K562 (cell line): ENCODE data around the gene AAMDC. TPM values are rescaled to one million over a fixed set of nuclear protein-coding genes. Genes with fewer than 3 reads are reported as not detected.

Experiments
- ATAC-seq: fragments of 200-7000 bp; cut with Tn5 transposase; 3 replicates; pipeline ENCODE4 v1.9.1; 2020; ENCODE audit warnings: moderate library complexity
- BruUV-seq: library from RNA; stranded (reverse); fragments of 400-500 nt; replicated peaks from 2 replicates; lab custom pipeline; 2021; lab: Mats Ljungman, UMichigan
- CTCF ChIA-PET: fragments of 300-600 bp; formaldehyde crosslinking; extraction: SDS; loops from one replicate; lab custom pipeline; 2021; ENCODE audit warnings: low intra/inter-chr PET ratio; lab: Yijun Ruan, JAX
- POLR2A ChIA-PET: fragments of 300-600, 350-650 bp; sonication (Branson Sonifier 250); formaldehyde crosslinking; extraction: SDS; loops from one replicate; lab custom pipeline; 2021; ENCODE audit warnings: antibody characterized with exemption, inconsistent platforms; lab: Yijun Ruan, JAX
- DNase-seq, 4 experiments: peaks; one replicate each; pipeline versions ENCODE4 v3.0.0 to v3.0.0-alpha.2; 2011 to 2018; ENCODE audit warnings: low spot score in 3 of 4, mixed read lengths in 3 of 4; ENCODE audit errors: extremely low read depth in 1 of 4
- FAIRE-seq: peaks from 2 replicates; lab custom pipeline; 2011; peaks lifted over from hg19 to GRCh38; lab: Jason Lieb, UNC
- H2AFZ ChIP-seq: 2 replicates; pipeline ENCODE4 v1.6.0; 2011; ENCODE audit warnings: low read depth, low read length, control low read depth, inconsistent platforms
- H3K27ac ChIP-seq: fragments of 200-600 bp; 3 replicates; pipeline ENCODE4 v1.8.0; 2011; ENCODE audit warnings: low read depth, mild to moderate bottlenecking, control low read depth, inconsistent platforms, low read length, moderate library complexity, mixed read lengths; ENCODE audit errors: extremely low read depth
- H3K27me3 ChIP-seq, 2 experiments: fragments of 300-600 bp in 1 of 2; 2 replicates in 1 of 2; 3 replicates in 1 of 2; pipeline versions ENCODE4 v1.6.0 to v1.8.0; 2011; ENCODE audit warnings: inconsistent platforms in 2 of 2, low read length in 2 of 2, mild to moderate bottlenecking in 1 of 2, mixed read lengths in 1 of 2, moderate library complexity in 1 of 2; ENCODE audit not compliant: control insufficient read depth in 2 of 2, insufficient read depth in 2 of 2
- H3K36me3 ChIP-seq: fragments of 300-600 bp; 3 replicates; pipeline ENCODE4 v1.8.0; 2011; ENCODE audit warnings: mild to moderate bottlenecking, low read length, inconsistent platforms; ENCODE audit not compliant: control insufficient read depth, insufficient read depth
- H3K4me1 ChIP-seq, 2 experiments: fragments of 200-600 bp in 1 of 2; replicated peaks in 1 of 2; 2 replicates in 1 of 2; 3 replicates in 1 of 2; pipeline versions ENCODE4 v1.5.1 to v1.8.0; 2011; ENCODE audit warnings: inconsistent platforms in 2 of 2, low read length in 2 of 2, mild to moderate bottlenecking in 1 of 2, mixed read lengths in 1 of 2, moderate library complexity in 1 of 2; ENCODE audit not compliant: control insufficient read depth in 2 of 2, insufficient read depth in 2 of 2
- H3K4me2 ChIP-seq: 2 replicates; pipeline ENCODE4 v1.6.1; 2011; ENCODE audit warnings: low read length, control low read depth, inconsistent platforms, mixed read lengths; ENCODE audit not compliant: insufficient read depth
- H3K4me3 ChIP-seq: fragments of 200-600 bp; sonication (generic), shearing (Covaris generic); 2 replicates; pipeline ENCODE4 v1.5.1; 2016; ENCODE audit warnings: control low read depth, inconsistent platforms
- H3K79me2 ChIP-seq: fragments of 200-600 bp; 3 replicates; pipeline ENCODE4 v1.8.0; 2011; ENCODE audit warnings: low read length, inconsistent platforms; ENCODE audit not compliant: control insufficient read depth, insufficient read depth
- H3K9ac ChIP-seq, 2 experiments: 2 replicates each; pipeline versions ENCODE4 v1.6.0 to v1.6.1; 2011; ENCODE audit warnings: low read depth in 2 of 2, low read length in 2 of 2, control low read depth in 1 of 2, inconsistent platforms in 1 of 2, mild to moderate bottlenecking in 1 of 2, mixed read lengths in 1 of 2; ENCODE audit not compliant: insufficient read depth in 1 of 2
- H3K9me1 ChIP-seq: one replicate; pipeline ENCODE4 v1.6.0; 2011; ENCODE audit warnings: inconsistent platforms, mild to moderate bottlenecking, low read length, moderate library complexity; ENCODE audit not compliant: control insufficient read depth, insufficient read depth
- H3K9me3 ChIP-seq: replicated peaks from 2 replicates; pipeline ENCODE4 v1.5.1; 2011; ENCODE audit warnings: low read depth, low read length, inconsistent platforms; ENCODE audit not compliant: control insufficient read depth, insufficient read depth
- H4K20me1 ChIP-seq: replicated peaks from 2 replicates; pipeline ENCODE4 v1.6.1; 2011; ENCODE audit warnings: low read length, inconsistent platforms, mixed read lengths; ENCODE audit not compliant: control insufficient read depth, insufficient read depth
- ARID3B ChIP-seq: fragments of 250-450 bp; sonication (Bioruptor Pico); IDR thresholded peaks from 2 replicates; pipeline ENCODE4 v1.4.0; 2020; ENCODE audit warnings: borderline replicate concordance
- CBFA2T3 ChIP-seq: fragments of 450-650 bp; IDR thresholded peaks from 2 replicates; pipeline ENCODE4 v1.6.1; 2017
- CEBPG ChIP-seq, 3 experiments: fragments of 200-800 bp in 1 of 3; sonication (Bioruptor generic) in 1 of 3; sonication (generic) in 1 of 3; formaldehyde crosslinking in 1 of 3; IDR thresholded peaks in 2 of 3; conservative IDR thresholded peaks in 1 of 3; 2 replicates each; pipeline versions ENCODE4 v1.6.1 to v1.8.0; 2016 to 2022; ENCODE audit warnings: missing compliant biosample characterization in 2 of 3, missing genetic modification characterization in 2 of 3, mild to moderate bottlenecking in 1 of 3, missing genetic modification reagents in 1 of 3
- DACH1 ChIP-seq: fragments of 450-650 bp; IDR thresholded peaks from 2 replicates; pipeline ENCODE4 v1.6.1; 2018; ENCODE audit not compliant: partially characterized antibody
- EP300 ChIP-seq: IDR thresholded peaks from 2 replicates; pipeline ENCODE4 v1.6.1; 2012; ENCODE audit warnings: low read length, improper control_type of control experiment
- KLF10 ChIP-seq: fragments of 250-450 bp; sonication (Bioruptor Pico); IDR thresholded peaks from 2 replicates; pipeline ENCODE4 v1.6.1; 2021; ENCODE audit warnings: matching md5 sums
- KLF6 ChIP-seq: fragments of 250-450 bp; sonication (Bioruptor Pico); IDR thresholded peaks from 2 replicates; pipeline ENCODE4 v1.4.0; 2020; ENCODE audit warnings: mild to moderate bottlenecking, moderate library complexity, borderline replicate concordance
- SETDB1 ChIP-seq: IDR thresholded peaks from one replicate; pipeline ENCODE4 v1.6.1; 2012; ENCODE audit warnings: low read length, control low read depth, inconsistent platforms
- SMAD4 ChIP-seq: fragments of 250-450 bp; sonication (Bioruptor Pico); conservative IDR thresholded peaks from 2 replicates; pipeline ENCODE4 v1.8.0; 2021; ENCODE audit warnings: inconsistent platforms, mild to moderate bottlenecking, moderate library complexity
- ZC3H8 ChIP-seq: fragments of 450-650 bp; IDR thresholded peaks from 2 replicates; pipeline ENCODE4 v1.6.1; 2017
- ZNF12 ChIP-seq: sonication (generic); formaldehyde crosslinking; IDR thresholded peaks from 2 replicates; pipeline ENCODE4 v1.4.0; 2020; ENCODE audit warnings: mild to moderate bottlenecking, missing genetic modification reagents
- ZNF583 ChIP-seq: fragments of 250-450 bp; sonication (Bioruptor Pico); IDR thresholded peaks from 2 replicates; pipeline ENCODE4 v1.4.0; 2020
- ZSCAN29 ChIP-seq: fragments of 450-650 bp; IDR thresholded peaks from 2 replicates; pipeline ENCODE4 v1.6.1; 2017
- WGBS: fragments of 100-300 bp; shearing (Covaris generic); methylation state at CpG from one replicate; pipeline ENCODE4 v1.1.6; 2016; ENCODE audit warnings: low coverage, mixed read lengths; ENCODE audit not compliant: insufficient coverage; ENCODE audit errors: missing lambda C conversion rate; 5-methylcytosine and 5-hydroxymethylcytosine counted together
- in situ Hi-C: fragments of 300-500 bp; cut with MboI; formaldehyde crosslinking; loops from 4 replicates; pipeline ENCODE4 v1.15.0; 2018; ENCODE audit warnings: inconsistent platforms, mixed read lengths
- intact Hi-C: fragments of 100-400 bp; cut with micrococcal nuclease; formaldehyde crosslinking; loops from 2 replicates; pipeline ENCODE4 v1.14.2; 2022
- polyA plus RNA-seq, 8 experiments: library from polyadenylated mRNA; depleted of rRNA in 4 of 8; stranded (reverse) in 5 of 8; unstranded in 3 of 8; fragments of >200 nt; fragmentation: Nextera tagmentation in 2 of 8; fragmentation: Illumina TruSeq in 1 of 8; extraction: Ambion mirVana in 2 of 8; extraction: Trizol in 1 of 8; gene quantifications; 2 replicates each; pipeline versions ENCODE4 v1.2.1 to v1.2.3, GENCODE V29; 2011 to 2014; ENCODE audit warnings: inconsistent platforms in 1 of 8, missing spikeins in 1 of 8
- total RNA-seq, 7 experiments: library from RNA; depleted of rRNA in 6 of 7; stranded (reverse); fragments of >200 nt in 6 of 7; fragmentation: Illumina TruSeq in 2 of 7; extraction: Trizol in 2 of 7; gene quantifications; 2 replicates each; pipeline versions ENCODE4 v1.2.1 to v1.2.3, GENCODE V29; 2011 to 2021; ENCODE audit warnings: low replicate concordance in 1 of 7
- TF ChIP-seq, protein P1 (sequence below): IDR thresholded peaks from 2 replicates; pipeline ENCODE4 v1.6.1; 2014; ENCODE audit warnings: antibody characterized with exemption
- TF ChIP-seq, protein P2 (sequence below): fragments of 450-650 bp; IDR thresholded peaks from 2 replicates; pipeline ENCODE4 v1.6.1; 2018; ENCODE audit not compliant: partially characterized antibody
- TF ChIP-seq, protein P3 (sequence below), 2 experiments: fragments of 450-650 bp in 1 of 2; sonication (generic) in 1 of 2; formaldehyde crosslinking in 1 of 2; IDR thresholded peaks in 1 of 2; conservative IDR thresholded peaks in 1 of 2; 2 replicates each; pipeline versions ENCODE4 v1.6.1 to v1.8.1; 2016 to 2023; ENCODE audit warnings: mild to moderate bottlenecking in 2 of 2, moderate library complexity in 2 of 2, inconsistent platforms in 1 of 2, missing genetic modification reagents in 1 of 2

The AAMDC gene
- total and polyA plus RNA-seq, 9 of the 15 experiments (the other 6 are each of a cell fraction or from before 2014, with no cell fraction given): 10.4 to 40.6 (median 15.6) TPM

DNA sequence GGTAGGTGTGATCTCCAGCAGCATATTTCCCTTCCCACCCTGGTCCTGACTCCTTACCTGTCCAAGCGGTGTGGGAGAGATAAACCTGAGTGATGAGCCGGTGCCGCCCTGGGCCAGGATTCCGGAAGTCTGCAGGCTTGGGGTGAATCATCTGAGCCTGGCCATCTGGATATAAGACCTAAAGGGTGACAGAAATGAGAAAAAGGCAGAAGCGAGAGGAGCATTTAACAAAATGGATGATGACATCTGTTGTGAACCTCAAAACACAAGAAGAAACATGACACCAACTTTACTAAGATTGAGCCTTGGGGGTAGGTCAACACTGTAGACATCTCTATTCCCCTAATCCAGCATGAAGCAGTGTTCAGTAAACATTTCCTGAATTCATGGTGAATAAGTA lies 62.8 kb downstream of the AAMDC start:
- ChIA-PET POLR2A (no interaction called here), CTCF (no interaction called here)
- Histone ChIP-seq H3K9me1 (no peaks in the 10 kb centered on the region), H3K4me2 (no peak overlapping the region; the same call in 1 of the 2 replicates), H2AFZ (no peak overlapping the region), H3K27me3 (no peaks in the 10 kb centered on the region), H3K9me3 (no peaks in the 10 kb centered on the region), H3K4me3 (no peak overlapping the region), H3K4me1 (peaks cover 0 to 3% of the 10 kb centered on the region in 2 experiments; a peak in 2 of 5 replicates), H3K79me2 (no peaks in the 10 kb centered on the region), H3K27ac (no peak overlapping the region), H3K9ac (no peak overlapping the region), H4K20me1 (no peaks in the 10 kb centered on the region; the same call in 1 of the 2 replicates), H3K36me3 (peaks cover 45% of the 10 kb centered on the region; the same call in 2 of the 3 replicates)
- intact Hi-C loops (no loop called here), in situ Hi-C loops (no loop called here)
- no peak for FAIRE-seq
- ATAC-seq: peak; percentile 47; the same call in 2 of the 3 replicates
- 55% methylated on average over 5 of the region's 5 CpGs for WGBS
- DNase-seq: peak in 1 of 4 experiments; percentile 20
- BruUV-seq: no TSS peak
- no peak for TF ChIP-seq EP300
- TF ChIP-seq DACH1: no peak
- TF ChIP-seq, protein P1, sequence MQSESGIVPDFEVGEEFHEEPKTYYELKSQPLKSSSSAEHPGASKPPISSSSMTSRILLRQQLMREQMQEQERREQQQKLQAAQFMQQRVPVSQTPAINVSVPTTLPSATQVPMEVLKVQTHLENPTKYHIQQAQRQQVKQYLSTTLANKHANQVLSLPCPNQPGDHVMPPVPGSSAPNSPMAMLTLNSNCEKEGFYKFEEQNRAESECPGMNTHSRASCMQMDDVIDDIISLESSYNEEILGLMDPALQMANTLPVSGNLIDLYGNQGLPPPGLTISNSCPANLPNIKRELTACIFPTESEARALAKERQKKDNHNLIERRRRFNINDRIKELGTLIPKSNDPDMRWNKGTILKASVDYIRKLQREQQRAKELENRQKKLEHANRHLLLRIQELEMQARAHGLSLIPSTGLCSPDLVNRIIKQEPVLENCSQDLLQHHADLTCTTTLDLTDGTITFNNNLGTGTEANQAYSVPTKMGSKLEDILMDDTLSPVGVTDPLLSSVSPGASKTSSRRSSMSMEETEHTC: no peak
- TF ChIP-seq CBFA2T3: no peak
- TF ChIP-seq ARID3B (CRISPR knock-in tag): no peak
- TF ChIP-seq KLF10: no peak
- TF ChIP-seq ZSCAN29: no peak
- TF ChIP-seq, protein P2, sequence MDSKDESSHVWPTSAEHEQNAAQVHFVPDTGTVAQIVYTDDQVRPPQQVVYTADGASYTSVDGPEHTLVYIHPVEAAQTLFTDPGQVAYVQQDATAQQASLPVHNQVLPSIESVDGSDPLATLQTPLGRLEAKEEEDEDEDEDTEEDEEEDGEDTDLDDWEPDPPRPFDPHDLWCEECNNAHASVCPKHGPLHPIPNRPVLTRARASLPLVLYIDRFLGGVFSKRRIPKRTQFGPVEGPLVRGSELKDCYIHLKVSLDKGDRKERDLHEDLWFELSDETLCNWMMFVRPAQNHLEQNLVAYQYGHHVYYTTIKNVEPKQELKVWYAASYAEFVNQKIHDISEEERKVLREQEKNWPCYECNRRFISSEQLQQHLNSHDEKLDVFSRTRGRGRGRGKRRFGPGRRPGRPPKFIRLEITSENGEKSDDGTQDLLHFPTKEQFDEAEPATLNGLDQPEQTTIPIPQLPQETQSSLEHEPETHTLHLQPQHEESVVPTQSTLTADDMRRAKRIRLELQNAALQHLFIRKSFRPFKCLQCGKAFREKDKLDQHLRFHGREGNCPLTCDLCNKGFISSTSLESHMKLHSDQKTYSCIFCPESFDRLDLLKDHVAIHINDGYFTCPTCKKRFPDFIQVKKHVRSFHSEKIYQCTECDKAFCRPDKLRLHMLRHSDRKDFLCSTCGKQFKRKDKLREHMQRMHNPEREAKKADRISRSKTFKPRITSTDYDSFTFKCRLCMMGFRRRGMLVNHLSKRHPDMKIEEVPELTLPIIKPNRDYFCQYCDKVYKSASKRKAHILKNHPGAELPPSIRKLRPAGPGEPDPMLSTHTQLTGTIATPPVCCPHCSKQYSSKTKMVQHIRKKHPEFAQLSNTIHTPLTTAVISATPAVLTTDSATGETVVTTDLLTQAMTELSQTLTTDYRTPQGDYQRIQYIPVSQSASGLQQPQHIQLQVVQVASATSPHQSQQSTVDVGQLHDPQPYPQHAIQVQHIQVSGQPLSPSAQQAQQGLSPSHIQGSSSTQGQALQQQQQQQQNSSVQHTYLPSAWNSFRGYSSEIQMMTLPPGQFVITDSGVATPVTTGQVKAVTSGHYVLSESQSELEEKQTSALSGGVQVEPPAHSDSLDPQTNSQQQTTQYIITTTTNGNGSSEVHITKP: peak; percentile 34
- TF ChIP-seq, protein P3, sequence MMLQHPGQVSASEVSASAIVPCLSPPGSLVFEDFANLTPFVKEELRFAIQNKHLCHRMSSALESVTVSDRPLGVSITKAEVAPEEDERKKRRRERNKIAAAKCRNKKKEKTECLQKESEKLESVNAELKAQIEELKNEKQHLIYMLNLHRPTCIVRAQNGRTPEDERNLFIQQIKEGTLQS (IDR thresholded peaks at IDR 0.05): peak; percentile 41; the same call in 1 of the 2 replicates
- TF ChIP-seq, protein P3 (CRISPR knock-in tag; conservative IDR thresholded peaks at IDR 0.05): no peak
- TF ChIP-seq CEBPG (CRISPR knock-in tag; IDR thresholded peaks at IDR 0.05): no peak
- peak in 1 of 2 experiments; percentile 64; a peak in 2 of 4 replicates for TF ChIP-seq CEBPG (tag; conservative IDR thresholded peaks at IDR 0.05 in 1 of 2, IDR thresholded peaks at IDR 0.05 in 1 of 2)
- TF ChIP-seq ZNF583 (CRISPR knock-in tag): no peak
- no peak for TF ChIP-seq ZC3H8
- no peak for TF ChIP-seq SETDB1
- TF ChIP-seq KLF6 (CRISPR knock-in tag): no peak
- no peak for TF ChIP-seq SMAD4
- no peak for TF ChIP-seq ZNF12 (CRISPR knock-in tag)
